Neural cell (in vitro differentiated cells): ENCODE results near the gene USP6NL. TPM values are rescaled to one million over a fixed set of nuclear protein-coding genes. Genes with fewer than 3 reads are reported as not detected.

Source experiments
- H2AFZ ChIP-seq: fragments of 200-600, 300-800 bp; sonication (generic), shearing (Covaris generic); 2 replicates; pipeline ENCODE4 v1.6.0; 2014; ENCODE audit warnings: low read depth, mild to moderate bottlenecking, antibody characterized with exemption, low read length, moderate library complexity
- H3F3A ChIP-seq: fragments of 200-600 bp; shearing (Covaris generic); 2 replicates; pipeline ENCODE4 v1.6.1; 2016; ENCODE audit warnings: mild to moderate bottlenecking, moderate library complexity, mixed read lengths, antibody characterized with exemption, low read length; ENCODE audit not compliant: insufficient read depth, poor library complexity, severe bottlenecking
- H3K27ac ChIP-seq: fragments of 200-600, 300-800 bp; sonication (generic), shearing (Covaris generic); 2 replicates; pipeline ENCODE4 v1.5.1; 2014; ENCODE audit warnings: mild to moderate bottlenecking, low read length, moderate library complexity
- H3K27me3 ChIP-seq: fragments of 300-800, 200-600 bp; sonication (generic), shearing (Covaris generic); 2 replicates; pipeline ENCODE4 v1.6.0; 2014; ENCODE audit warnings: mild to moderate bottlenecking, low read depth, low read length, moderate library complexity; ENCODE audit not compliant: insufficient read depth
- H3K36me3 ChIP-seq: fragments of 300-800, 200-600 bp; sonication (generic), shearing (Covaris generic); 2 replicates; pipeline ENCODE4 v1.5.1; 2014; ENCODE audit warnings: mild to moderate bottlenecking, antibody characterized with exemption, low read length, moderate library complexity; ENCODE audit not compliant: insufficient read depth
- H3K4me2 ChIP-seq: fragments of 300-800, 200-600 bp; sonication (generic), shearing (Covaris generic); 2 replicates; pipeline ENCODE4 v1.6.0; 2014; ENCODE audit warnings: mild to moderate bottlenecking, low read length
- H3K4me3 ChIP-seq: fragments of 300-800, 200-600 bp; sonication (generic), shearing (Covaris generic); 2 replicates; pipeline ENCODE4 v1.5.1; 2014; ENCODE audit warnings: mild to moderate bottlenecking, low read length, moderate library complexity
- H3K79me2 ChIP-seq: fragments of 200-600 bp; shearing (Covaris generic); replicated peaks from 2 replicates; pipeline ENCODE4 v1.6.0; 2014; ENCODE audit warnings: mild to moderate bottlenecking, low read length, moderate library complexity; ENCODE audit not compliant: insufficient read depth
- H3K9ac ChIP-seq: fragments of 300-800, 200-600 bp; sonication (generic), shearing (Covaris generic); 2 replicates; pipeline ENCODE4 v1.6.1; 2016; ENCODE audit warnings: mild to moderate bottlenecking, low read length, mixed read lengths
- H3K9me2 ChIP-seq: fragments of 200-600 bp; shearing (Covaris generic); 2 replicates; pipeline ENCODE4 v1.6.1; 2016; ENCODE audit warnings: mild to moderate bottlenecking, low read length, mixed read lengths; ENCODE audit not compliant: insufficient read depth
- H3K9me3 ChIP-seq: fragments of 200-600, 300-800 bp; sonication (generic), shearing (Covaris generic); 2 replicates; pipeline ENCODE4 v1.6.1; 2016; ENCODE audit warnings: mild to moderate bottlenecking, mixed run types, low read length, moderate library complexity, mixed read lengths
- H4K20me1 ChIP-seq: fragments of 200-600 bp; shearing (Covaris generic); 2 replicates; pipeline ENCODE4 v1.6.1; 2016; ENCODE audit warnings: mild to moderate bottlenecking, mixed run types; ENCODE audit not compliant: insufficient read depth
- CTCF ChIP-seq: fragments of 450-650 bp; IDR thresholded peaks from 2 replicates; pipeline ENCODE4 v1.5.1; 2014; ENCODE audit warnings: antibody characterized with exemption, mild to moderate bottlenecking, moderate library complexity; ENCODE audit not compliant: poor library complexity, severe bottlenecking
- EP300 ChIP-seq: fragments of 450-650 bp; conservative IDR thresholded peaks from 2 replicates; pipeline ENCODE4 v1.6.1; 2014; ENCODE audit warnings: antibody characterized with exemption, mild to moderate bottlenecking, moderate library complexity; ENCODE audit not compliant: poor library complexity, severe bottlenecking
- EZH2 ChIP-seq: fragments of 200-600, 300-800 bp; shearing (Covaris generic), sonication (generic); IDR thresholded peaks from 2 replicates; pipeline ENCODE4 v1.6.1; 2014; ENCODE audit warnings: antibody characterized with exemption, low read length, borderline replicate concordance, mild to moderate bottlenecking; ENCODE audit not compliant: insufficient read depth, poor library complexity, severe bottlenecking
- MXI1 ChIP-seq: fragments of 450-650 bp; conservative IDR thresholded peaks from 2 replicates; pipeline ENCODE4 v1.6.1; 2014; ENCODE audit warnings: antibody characterized with exemption, mild to moderate bottlenecking; ENCODE audit not compliant: poor library complexity, severe bottlenecking
- POLR2AphosphoS5 ChIP-seq: IDR thresholded peaks from 2 replicates; pipeline ENCODE4 v1.6.1; 2012
- RAD21 ChIP-seq: fragments of 450-650 bp; conservative IDR thresholded peaks from 2 replicates; pipeline ENCODE4 v1.6.1; 2014; ENCODE audit warnings: antibody characterized with exemption, mild to moderate bottlenecking, moderate library complexity
- REST ChIP-seq: IDR thresholded peaks from 2 replicates; pipeline ENCODE4 v1.6.1; 2012; ENCODE audit warnings: borderline replicate concordance
- SMC3 ChIP-seq: fragments of 450-650 bp; conservative IDR thresholded peaks from 2 replicates; pipeline ENCODE4 v1.6.1; 2014; ENCODE audit warnings: antibody characterized with exemption, mild to moderate bottlenecking, moderate library complexity; ENCODE audit not compliant: poor library complexity
- TAF1 ChIP-seq: IDR thresholded peaks from 2 replicates; pipeline ENCODE4 v1.6.1; 2012; ENCODE audit warnings: low read depth
- polyA plus RNA-seq: library from polyadenylated mRNA; depleted of rRNA; stranded (reverse); fragments of >200 nt; gene quantifications from 2 replicates; pipeline ENCODE4 v1.2.3, GENCODE V29; 2014

The USP6NL gene
- polyA plus RNA-seq, 1 donor from 2014 or later: 39.9 TPM

- no peaks in the 10 kb centered on the region for H3K9me2 ChIP-seq
- no peaks in the 10 kb centered on the region for H4K20me1 ChIP-seq
- no peaks in the 10 kb centered on the region for H3F3A ChIP-seq
- peaks cover 5% of the 10 kb centered on the region for H3K36me3 ChIP-seq
- no peak overlapping the region for H3K9ac ChIP-seq
- H3K9me3 ChIP-seq: no peaks in the 10 kb centered on the region
- no peak overlapping the region for H3K27ac ChIP-seq
- TF ChIP-seq RAD21 (no peak), MXI1 (no peak), EZH2 (no peak), TAF1 (no peak), REST (no peak), EP300 (no peak), POLR2AphosphoS5 (no peak), CTCF (no peak), SMC3 (no peak)
- H3K27me3 ChIP-seq: no peaks in the 10 kb centered on the region
- no peak overlapping the region for H2AFZ ChIP-seq
- no peak overlapping the region for H3K4me2 ChIP-seq
- no peak overlapping the region for H3K4me3 ChIP-seq
- H3K79me2 ChIP-seq: no peaks in the 10 kb centered on the region
Measured at GRCh38 chr10:11491087-11491486, 120.4 kb downstream of the USP6NL start.

- no peaks in the 10 kb centered on the region for H3K9me3 ChIP-seq
- H4K20me1 ChIP-seq: no peaks in the 10 kb centered on the region
- H3K79me2 ChIP-seq: no peaks in the 10 kb centered on the region
- no peaks in the 10 kb centered on the region for H3F3A ChIP-seq
- no peaks in the 10 kb centered on the region for H3K9me2 ChIP-seq
- no peaks in the 10 kb centered on the region for H3K27me3 ChIP-seq
- H2AFZ ChIP-seq: no peak overlapping the region
- no peak overlapping the region for H3K9ac ChIP-seq
- no peak overlapping the region for H3K4me2 ChIP-seq
- no peak overlapping the region for H3K27ac ChIP-seq
- no peak overlapping the region for H3K4me3 ChIP-seq
- TF ChIP-seq POLR2AphosphoS5: no peak
- TF ChIP-seq MXI1: no peak
- TF ChIP-seq EP300: no peak
- no peak for TF ChIP-seq RAD21
- TF ChIP-seq SMC3: no peak
- TF ChIP-seq TAF1: no peak
- TF ChIP-seq CTCF: no peak
- TF ChIP-seq EZH2: no peak
- TF ChIP-seq REST: no peak
- peaks cover 6% of the 10 kb centered on the region for H3K36me3 ChIP-seq
Measured at GRCh38 chr10:11489591-11489990, 121.9 kb downstream of the USP6NL start.
